Measurements from ENCODE around the gene TMED1.

GRCh38 chr19:10811391-10812111 lies 24.5 kb downstream of the TMED1 start:
- no peak for TF ChIP-seq CTCF (IDR thresholded peaks at IDR 0.05; ENCODE audit: low read depth, low read length, poor library complexity, severe bottlenecking)
- TF ChIP-seq EZH2phosphoT487 (IDR thresholded peaks at IDR 0.05; ENCODE audit: borderline replicate concordance, low read length): no peak
